Mesenchymal stem cell (in vitro differentiated cells and primary cell): ENCODE measurements around the gene TSC22D3.
A peak's percentile ranks its signal among the peaks of the same experiment; 100 is the strongest.

Source experiments
- DNase-seq: peaks from one replicate; pipeline ENCODE4 v3.0.0-alpha.2; 2013
- H2AFZ ChIP-seq: one replicate; pipeline ENCODE4 v1.6.1; 2013; ENCODE audit warnings: low read depth, mild to moderate bottlenecking, control low read depth, inconsistent platforms, low read length, moderate library complexity
- H2AK5ac ChIP-seq: 2 replicates; pipeline ENCODE4 v1.6.1; 2013; ENCODE audit warnings: low read length, moderate library complexity, mild to moderate bottlenecking, inconsistent platforms; ENCODE audit not compliant: severe bottlenecking
- H2BK120ac ChIP-seq: one replicate; pipeline ENCODE4 v1.6.1; 2013; ENCODE audit warnings: low read depth, mild to moderate bottlenecking, inconsistent platforms, low read length, moderate library complexity
- H2BK12ac ChIP-seq, 2 experiments: one replicate each; pipeline ENCODE4 v1.6.1; 2013; ENCODE audit warnings: inconsistent platforms in 2 of 2, low read length in 2 of 2, mild to moderate bottlenecking in 2 of 2, moderate library complexity in 2 of 2, control low read depth in 1 of 2
- H2BK15ac ChIP-seq: one replicate; pipeline ENCODE4 v1.6.1; 2013; ENCODE audit warnings: mild to moderate bottlenecking, low read depth, inconsistent platforms; ENCODE audit not compliant: poor library complexity, severe bottlenecking
- H2BK5ac ChIP-seq: 2 replicates; pipeline ENCODE4 v1.6.1; 2013; ENCODE audit warnings: low read depth, mild to moderate bottlenecking, low read length, control low read depth, inconsistent platforms; ENCODE audit not compliant: poor library complexity, severe bottlenecking
- H3K14ac ChIP-seq, 2 experiments: one replicate each; pipeline ENCODE4 v1.6.1; 2013; ENCODE audit warnings: inconsistent platforms in 2 of 2, low read length in 2 of 2, control low read depth in 1 of 2, mild to moderate bottlenecking in 1 of 2, moderate library complexity in 1 of 2
- H3K18ac ChIP-seq, 2 experiments: one replicate each; pipeline ENCODE4 v1.6.1; 2013; ENCODE audit warnings: inconsistent platforms in 2 of 2, low read length in 2 of 2, control low read depth in 1 of 2, low read depth in 1 of 2, mild to moderate bottlenecking in 1 of 2
- H3K23ac ChIP-seq, 2 experiments: one replicate each; pipeline ENCODE4 v1.6.1; 2013; ENCODE audit warnings: inconsistent platforms in 2 of 2, low read length in 2 of 2, mild to moderate bottlenecking in 2 of 2, moderate library complexity in 2 of 2, control low read depth in 1 of 2
- H3K27ac ChIP-seq: 2 replicates; pipeline ENCODE4 v1.5.1; 2013; ENCODE audit warnings: mild to moderate bottlenecking, moderate library complexity, low read length, control low read depth, inconsistent platforms; ENCODE audit not compliant: poor library complexity, severe bottlenecking
- H3K27me3 ChIP-seq, 2 experiments: 2 replicates each; pipeline versions ENCODE4 v1.6.1 to v1.7.0; 2013; ENCODE audit warnings: low read length in 2 of 2, mild to moderate bottlenecking in 2 of 2, moderate library complexity in 2 of 2, control low read depth in 1 of 2, inconsistent platforms in 1 of 2; ENCODE audit not compliant: control insufficient read depth in 1 of 2, insufficient read depth in 1 of 2
- H3K36me3 ChIP-seq, 2 experiments: 2 replicates each; pipeline versions ENCODE4 v1.6.1 to v1.7.0; 2013; ENCODE audit warnings: low read length in 2 of 2, control low read depth in 1 of 2, inconsistent platforms in 1 of 2, low read depth in 1 of 2, mild to moderate bottlenecking in 1 of 2; ENCODE audit not compliant: insufficient read depth in 2 of 2, control insufficient read depth in 1 of 2
- H3K4ac ChIP-seq, 2 experiments: one replicate each; pipeline ENCODE4 v1.6.1; 2013; ENCODE audit warnings: inconsistent platforms in 2 of 2, low read length in 2 of 2, mild to moderate bottlenecking in 2 of 2, moderate library complexity in 2 of 2, control low read depth in 1 of 2, low read depth in 1 of 2
- H3K4me1 ChIP-seq: 2 replicates; pipeline ENCODE4 v1.6.1; 2013; ENCODE audit warnings: low read depth, low read length, control low read depth; ENCODE audit not compliant: control insufficient read depth, insufficient read depth
- H3K4me2 ChIP-seq: 2 replicates; pipeline ENCODE4 v1.6.1; 2013; ENCODE audit warnings: low read length, mild to moderate bottlenecking, inconsistent platforms; ENCODE audit not compliant: poor library complexity, severe bottlenecking
- H3K4me3 ChIP-seq, 2 experiments: 2 replicates each; pipeline versions ENCODE4 v1.5.1 to v1.7.0; 2013; ENCODE audit warnings: low read length in 2 of 2, mild to moderate bottlenecking in 2 of 2, control low read depth in 1 of 2, low read depth in 1 of 2; ENCODE audit not compliant: insufficient read depth in 1 of 2
- H3K79me1 ChIP-seq: replicated peaks from 2 replicates; pipeline ENCODE4 v1.6.1; 2013; ENCODE audit warnings: mild to moderate bottlenecking, control low read depth, low read length, inconsistent platforms; ENCODE audit not compliant: poor library complexity, severe bottlenecking
- H3K9ac ChIP-seq: 2 replicates; pipeline ENCODE4 v1.7.0; 2013; ENCODE audit warnings: mild to moderate bottlenecking, low read length, moderate library complexity
- H3K9me3 ChIP-seq: 2 replicates; pipeline ENCODE4 v1.7.0; 2013; ENCODE audit warnings: mild to moderate bottlenecking, low read length; ENCODE audit not compliant: control insufficient read depth
- H4K8ac ChIP-seq: one replicate; pipeline ENCODE4 v1.6.1; 2013; ENCODE audit warnings: inconsistent platforms, mild to moderate bottlenecking, low read length, moderate library complexity
- H4K91ac ChIP-seq: one replicate; pipeline ENCODE4 v1.6.1; 2013; ENCODE audit warnings: mild to moderate bottlenecking, low read length, inconsistent platforms
- WGBS: methylation state at CpG from one replicate; pipeline ENCODE4 v1.1.7; 2013; ENCODE audit warnings: mixed read lengths; 5-methylcytosine and 5-hydroxymethylcytosine counted together

The TSC22D3 gene

DNA sequence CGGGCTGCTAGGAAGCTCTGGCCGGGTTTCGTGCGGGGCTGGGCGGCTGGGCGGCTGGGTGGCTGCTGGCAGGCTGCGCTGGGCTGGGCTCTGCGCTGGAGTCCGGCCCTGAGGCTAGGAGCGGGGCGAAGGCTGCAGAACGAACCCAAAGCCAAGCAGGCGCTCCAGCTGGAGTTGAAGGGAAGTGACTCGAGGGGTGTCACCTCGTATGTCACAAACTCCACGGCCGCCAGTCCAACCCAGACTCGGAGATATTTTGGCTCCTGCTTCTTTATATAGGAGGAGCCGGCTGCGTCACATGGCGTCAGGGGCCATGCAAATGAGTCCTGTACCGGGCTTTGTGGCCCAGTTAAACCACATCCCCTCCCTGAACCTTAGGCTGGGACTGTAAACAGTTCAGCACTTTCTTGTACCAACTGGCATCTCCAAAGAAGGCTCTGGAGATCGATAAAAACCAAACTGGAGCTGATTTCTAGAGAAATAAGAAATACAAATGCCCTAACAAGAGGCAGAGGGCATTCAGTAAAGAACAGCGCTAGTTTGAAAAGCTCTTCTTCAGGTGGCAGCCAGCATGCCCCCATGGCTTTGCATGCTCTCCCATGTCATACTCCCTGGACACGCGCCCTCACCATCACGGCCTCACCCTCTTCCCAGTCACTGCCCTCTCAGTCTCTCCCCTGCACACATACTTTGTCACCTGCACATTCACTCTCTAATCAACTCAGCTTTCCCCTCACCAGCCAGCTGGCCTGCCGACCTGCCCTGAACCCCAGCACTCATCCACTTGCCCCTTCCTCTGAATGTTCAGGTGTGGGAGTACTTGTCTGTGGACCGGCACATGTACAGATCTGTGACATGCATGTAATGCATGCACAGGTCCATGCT lies 58.5 kb downstream of the TSC22D3 start:
- WGBS: 26% methylated on average over 17 of the region's 29 CpGs
- Histone ChIP-seq H2BK5ac (no peak overlapping the region), H3K18ac (peak overlapping the region; percentile 46 to 89), H3K36me3 (peaks cover 11% of the 10 kb centered on the region in 2 experiments), H3K23ac (peak overlapping the region in 1 of 2 experiments; percentile 81), H2AFZ (no peak overlapping the region), H3K4me2 (peak overlapping the region; percentile 70), H3K79me1 (peaks cover 5% of the 10 kb centered on the region), H3K4me3 (peak overlapping the region; percentile 70 to 81), H3K4ac (peak overlapping the region; percentile 73 to 75), H4K91ac (peak overlapping the region; percentile 89), H2BK15ac (peak overlapping the region; percentile 48), H3K9ac (peak overlapping the region; percentile 94), H2BK12ac (peak overlapping the region; percentile 84 to 97), H3K9me3 (no peaks in the 10 kb centered on the region), H4K8ac (peak overlapping the region; percentile 82), H2BK120ac (peak overlapping the region; percentile 8), H3K27me3 (peaks cover 0 to 55% of the 10 kb centered on the region in 2 experiments), H2AK5ac (no peak overlapping the region), H3K27ac (peak overlapping the region; percentile 32), H3K14ac (peak overlapping the region in 1 of 2 experiments; percentile 61), H3K4me1 (peaks cover 17% of the 10 kb centered on the region)
- DNase-seq: peak; percentile 94

DNA sequence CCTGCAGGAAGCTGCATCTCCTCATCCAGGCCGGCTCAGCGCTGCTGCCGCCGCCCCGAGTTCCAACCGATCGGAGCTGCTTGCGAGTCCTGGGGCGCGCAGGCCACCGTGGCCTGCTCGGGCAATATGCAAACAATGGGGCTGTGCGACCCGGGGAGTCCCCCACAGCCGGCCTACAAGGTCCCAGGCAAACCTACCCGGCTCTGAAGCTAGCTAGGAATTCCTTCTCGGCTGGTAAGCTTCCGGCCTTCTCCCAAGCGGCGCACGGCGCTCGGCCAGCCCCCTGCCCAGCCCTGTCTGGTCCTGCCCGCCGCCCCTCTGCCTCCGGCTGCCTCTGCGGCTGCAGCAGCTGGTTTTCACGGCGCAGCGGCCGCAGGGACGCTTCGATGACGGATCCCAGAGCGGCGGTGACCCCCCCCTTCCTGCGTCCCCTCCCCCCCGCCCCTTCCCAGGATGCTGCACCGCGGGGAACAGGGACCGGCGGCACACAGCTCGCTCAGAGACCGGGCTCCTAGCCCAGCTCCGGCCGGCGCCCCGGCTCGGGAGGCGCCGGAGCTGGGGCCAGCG lies 59.4 kb downstream of the TSC22D3 start:
- peaks cover 11% of the 10 kb centered on the region in 2 experiments for H3K36me3 ChIP-seq
- H3K4me2 ChIP-seq: peak overlapping the region; percentile 70
- peak overlapping the region; percentile 8 for H2BK120ac ChIP-seq
- H3K9me3 ChIP-seq: no peaks in the 10 kb centered on the region
- H3K14ac ChIP-seq: peak overlapping the region in 1 of 2 experiments; percentile 55
- peak overlapping the region; percentile 34 to 56 for H3K23ac ChIP-seq
- peak overlapping the region; percentile 67 to 75 for H3K4ac ChIP-seq
- 0% methylated on average over 18 of the region's 52 CpGs for whole genome bisulfite sequencing
- H3K4me3 ChIP-seq: peak overlapping the region; percentile 70 to 81
- no peak overlapping the region for H4K8ac ChIP-seq
- no peak for DNase-seq
- H2BK12ac ChIP-seq: no peak overlapping the region
- H2BK15ac ChIP-seq: peak overlapping the region; percentile 69
- peak overlapping the region; percentile 66 for H3K27ac ChIP-seq
- no peak overlapping the region for H2AK5ac ChIP-seq
- no peak overlapping the region for H2BK5ac ChIP-seq
- H3K9ac ChIP-seq: peak overlapping the region; percentile 94
- H3K27me3 ChIP-seq: peaks cover 0 to 47% of the 10 kb centered on the region in 2 experiments
- peaks cover 17% of the 10 kb centered on the region for H3K4me1 ChIP-seq
- peak overlapping the region; percentile 50 for H4K91ac ChIP-seq
- H2AFZ ChIP-seq: no peak overlapping the region
- H3K18ac ChIP-seq: peak overlapping the region; percentile 86 to 89
- H3K79me1 ChIP-seq: peaks cover 5% of the 10 kb centered on the region

DNA sequence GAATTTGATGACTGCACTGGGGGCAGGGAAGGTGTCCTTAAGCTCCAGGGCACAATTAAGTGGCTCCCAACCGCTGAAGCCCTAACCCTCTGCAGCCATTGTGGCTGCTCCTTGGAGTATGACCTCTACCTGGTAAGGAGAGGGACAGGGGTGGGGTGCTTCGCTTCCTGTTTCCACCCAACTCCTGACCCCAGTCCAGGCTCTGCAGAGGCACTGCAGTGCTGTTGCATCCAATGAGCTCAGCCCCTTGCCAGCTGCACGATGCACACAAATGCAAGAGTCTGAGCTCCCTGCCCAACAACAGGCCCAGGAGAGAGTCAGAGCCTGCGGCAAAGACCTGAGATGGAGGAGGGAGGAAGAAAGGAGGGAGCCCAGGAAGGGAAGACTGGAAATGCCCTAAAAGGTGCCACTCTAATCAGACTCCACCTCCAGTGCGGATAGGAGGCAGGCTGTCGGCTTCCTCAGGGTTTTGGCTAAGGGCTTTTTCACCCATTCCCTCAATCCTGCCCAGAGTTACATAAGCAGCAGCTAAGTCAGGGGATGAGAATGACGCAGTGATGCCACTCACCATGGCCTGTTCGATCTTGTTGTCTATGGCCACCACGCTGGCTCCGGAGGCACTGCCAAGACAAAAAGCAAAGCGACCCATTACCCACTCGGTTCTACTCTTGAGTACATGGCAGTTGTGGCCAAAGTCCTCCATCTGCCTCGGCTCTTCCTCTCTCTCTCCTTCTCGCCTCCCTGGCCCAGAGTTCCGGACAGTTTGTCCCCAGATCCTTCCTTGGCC lies 60.1 kb downstream of the TSC22D3 start:
- peak overlapping the region in 1 of 2 experiments; percentile 6 for H2BK12ac ChIP-seq
- WGBS: 29% methylated on average over 9 of the region's 15 CpGs

More for the DNA sequence above, 60.1 kb downstream of the TSC22D3 start:
- peak overlapping the region in 1 of 2 experiments; percentile 70 for H3K14ac ChIP-seq
- peak; percentile 12 for DNase-seq
- peak overlapping the region; percentile 94 for H3K9ac ChIP-seq
- H3K27ac ChIP-seq: peak overlapping the region; percentile 66
- peak overlapping the region; percentile 67 to 75 for H3K4ac ChIP-seq
- H3K4me1 ChIP-seq: peaks cover 21% of the 10 kb centered on the region
- H3K4me3 ChIP-seq: peak overlapping the region; percentile 70 to 81
- H2BK120ac ChIP-seq: no peak overlapping the region
- peak overlapping the region; percentile 11 to 86 for H3K18ac ChIP-seq
- peaks cover 11% of the 10 kb centered on the region in 2 experiments for H3K36me3 ChIP-seq
- no peak overlapping the region for H2BK5ac ChIP-seq
- H3K4me2 ChIP-seq: peak overlapping the region; percentile 51
- H2AFZ ChIP-seq: no peak overlapping the region
- H4K91ac ChIP-seq: peak overlapping the region; percentile 50
- H3K9me3 ChIP-seq: no peaks in the 10 kb centered on the region
- H2AK5ac ChIP-seq: no peak overlapping the region
- H3K79me1 ChIP-seq: peaks cover 5% of the 10 kb centered on the region
- peak overlapping the region; percentile 36 for H4K8ac ChIP-seq
- H3K23ac ChIP-seq: no peak overlapping the region
- H3K27me3 ChIP-seq: peaks cover 0 to 41% of the 10 kb centered on the region in 2 experiments
- H2BK15ac ChIP-seq: no peak overlapping the region
